HG02588 (cell line): Measurements from ENCODE around the gene ANKH.
"Not testable (repeated sequence)": the region's sequence is repeated elsewhere in the genome, so short reads cannot be mapped to it uniquely, and the experiment has no call there.

Experiments used
- ATAC-seq: cut with Tn5 transposase; IDR thresholded peaks from one replicate; pipeline ENCODE4 v1.9.1; 2021; ENCODE audit warnings: mild to moderate bottlenecking, moderate library complexity; ENCODE audit not compliant: unreplicated experiment

ANKH gene

DNA sequence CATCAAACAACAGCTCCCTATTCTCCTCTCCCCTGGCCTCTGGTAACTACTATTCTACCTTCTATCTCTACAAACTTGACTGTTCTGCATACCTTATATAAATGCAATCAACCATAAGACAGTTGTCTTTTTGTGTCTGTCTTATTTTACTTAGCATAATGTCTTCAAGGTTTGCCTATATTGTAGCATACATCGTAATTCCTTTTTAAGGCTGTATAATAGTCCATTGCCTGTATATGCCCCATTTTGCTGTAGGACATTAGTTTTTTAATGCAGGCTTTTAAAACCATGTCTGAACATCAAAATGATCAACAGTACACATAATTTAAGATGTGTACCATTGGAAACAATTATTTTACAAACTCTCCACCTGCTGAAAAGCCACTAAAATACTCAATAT is 12.4 kb downstream of the ANKH start:
- no peak for ATAC-seq

GRCh38 chr5:14855366-14855765 is 16.2 kb downstream of the ANKH start:
- no peak for ATAC-seq

DNA sequence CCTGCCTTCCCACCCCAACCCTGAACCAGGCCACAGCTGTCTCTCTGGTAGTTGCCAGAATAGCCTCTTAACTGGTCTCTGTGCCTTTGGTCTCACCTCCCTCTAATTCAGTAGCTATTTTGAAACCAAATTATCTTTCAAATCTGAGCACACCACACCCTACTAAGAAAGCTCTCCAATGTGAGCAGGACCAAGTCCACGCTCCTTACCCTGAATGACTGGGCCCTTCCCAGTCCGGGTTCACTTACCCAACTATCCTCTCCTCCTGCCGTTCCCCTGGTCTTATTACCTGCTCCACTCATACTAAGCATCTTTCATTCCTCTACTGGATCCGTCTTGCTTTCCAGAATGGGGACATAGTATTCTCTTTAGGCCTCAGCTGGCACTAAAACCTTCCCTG is 16.8 kb downstream of the ANKH start:
- ATAC-seq, result no peak

DNA sequence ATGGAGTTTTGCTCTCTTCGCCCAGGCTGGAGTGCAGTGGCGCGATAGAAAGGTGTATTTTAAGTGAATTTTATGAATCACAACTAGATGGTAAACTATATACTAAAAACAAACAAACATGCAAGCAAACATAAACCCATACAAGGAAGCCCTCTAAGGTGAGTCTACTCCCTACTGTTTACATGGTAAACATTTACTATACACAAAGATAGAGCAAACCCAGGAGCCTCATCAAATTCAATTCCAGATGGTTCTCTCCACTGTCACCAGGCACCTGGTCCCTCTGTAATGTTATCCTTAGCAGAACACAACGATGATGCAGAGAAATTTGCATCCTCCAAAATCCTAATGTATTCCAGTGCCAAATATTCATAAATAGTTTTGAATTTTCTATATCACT is 17.9 kb downstream of the ANKH start:
- no peak for ATAC-seq

DNA sequence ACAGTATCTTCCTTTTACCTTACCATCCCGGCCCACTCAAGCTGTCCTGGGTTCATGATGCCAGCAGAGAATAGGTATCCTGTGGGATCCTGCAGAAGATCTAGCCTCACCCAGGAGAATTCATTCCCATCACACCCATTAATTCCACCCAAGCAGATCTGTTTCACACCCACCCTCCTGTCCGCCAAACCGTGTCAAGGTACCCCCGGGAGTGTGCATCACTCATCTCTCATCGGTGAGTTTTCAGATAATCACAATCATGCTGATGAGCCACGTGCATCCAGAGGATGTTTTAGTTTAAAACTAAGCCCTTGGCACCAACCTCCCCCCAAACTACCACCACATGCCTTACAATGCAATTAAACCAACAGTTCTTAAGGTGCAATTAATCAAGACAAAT is 18.8 kb downstream of the ANKH start:
- no peak for ATAC-seq

GRCh38 chr5:14851999-14852526 is 19.5 kb downstream of the ANKH start:
- ATAC-seq, result no peak

GRCh38 chr5:14851597-14851996 is 20.0 kb downstream of the ANKH start:
- no peak for ATAC-seq

DNA sequence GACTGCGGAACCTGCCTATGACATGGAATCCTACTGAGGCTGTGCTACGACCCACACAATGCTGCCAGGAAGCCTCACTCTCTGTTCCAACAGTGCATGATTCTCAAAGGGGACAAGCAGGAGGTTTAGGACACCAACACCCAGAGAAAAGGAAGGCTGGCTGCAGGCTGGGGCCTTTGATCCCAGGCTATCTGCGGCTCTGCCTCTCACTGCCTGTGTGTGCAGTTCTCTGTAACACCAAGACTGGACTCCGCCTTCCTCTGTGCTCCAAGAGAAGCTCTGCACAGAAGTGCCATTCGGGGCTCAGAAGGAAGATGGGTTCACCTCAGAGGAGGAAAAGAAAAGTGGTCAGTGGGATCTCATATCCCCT is 20.5 kb downstream of the ANKH start:
- no peak for ATAC-seq

- ATAC-seq, result no peak
Observed at GRCh38 chr5:14850419-14851049, 21.0 kb downstream of the ANKH start.

GRCh38 chr5:14849516-14850294 is 21.9 kb downstream of the ANKH start:
- ATAC-seq, result no peak

DNA sequence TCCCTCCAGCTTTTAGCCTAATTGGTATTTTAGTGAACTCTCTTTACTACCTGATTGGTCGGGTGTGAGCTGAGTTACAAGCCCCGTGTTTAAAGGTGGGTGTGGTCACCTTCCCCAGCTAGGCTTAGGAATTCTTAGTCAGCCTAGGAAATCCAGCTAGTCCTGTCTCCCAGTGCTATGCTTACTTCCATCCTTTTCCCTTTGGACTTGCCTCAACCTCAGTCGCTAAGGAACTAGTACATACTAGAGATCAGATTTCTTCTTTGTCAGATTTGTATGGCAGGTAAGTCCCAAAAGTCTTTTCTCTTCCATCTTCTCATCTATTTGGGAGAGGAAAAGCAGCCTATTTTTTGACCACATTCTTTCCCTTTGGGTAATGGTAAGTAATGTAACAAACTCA is 22.6 kb downstream of the ANKH start:
- ATAC-seq, result not testable (repeated sequence)

- no peak for ATAC-seq
Observed at GRCh38 chr5:14848385-14848784, 23.2 kb downstream of the ANKH start.

GRCh38 chr5:14847471-14847870 is 24.1 kb downstream of the ANKH start:
- ATAC-seq, result no peak

GRCh38 chr5:14842117-14842516 is 29.5 kb downstream of the ANKH start:
- no peak for ATAC-seq

GRCh38 chr5:14840624-14841023 is 31.0 kb downstream of the ANKH start:
- ATAC-seq, result no peak

GRCh38 chr5:14838396-14839319 is 32.9 kb downstream of the ANKH start:
- ATAC-seq, result no peak

DNA sequence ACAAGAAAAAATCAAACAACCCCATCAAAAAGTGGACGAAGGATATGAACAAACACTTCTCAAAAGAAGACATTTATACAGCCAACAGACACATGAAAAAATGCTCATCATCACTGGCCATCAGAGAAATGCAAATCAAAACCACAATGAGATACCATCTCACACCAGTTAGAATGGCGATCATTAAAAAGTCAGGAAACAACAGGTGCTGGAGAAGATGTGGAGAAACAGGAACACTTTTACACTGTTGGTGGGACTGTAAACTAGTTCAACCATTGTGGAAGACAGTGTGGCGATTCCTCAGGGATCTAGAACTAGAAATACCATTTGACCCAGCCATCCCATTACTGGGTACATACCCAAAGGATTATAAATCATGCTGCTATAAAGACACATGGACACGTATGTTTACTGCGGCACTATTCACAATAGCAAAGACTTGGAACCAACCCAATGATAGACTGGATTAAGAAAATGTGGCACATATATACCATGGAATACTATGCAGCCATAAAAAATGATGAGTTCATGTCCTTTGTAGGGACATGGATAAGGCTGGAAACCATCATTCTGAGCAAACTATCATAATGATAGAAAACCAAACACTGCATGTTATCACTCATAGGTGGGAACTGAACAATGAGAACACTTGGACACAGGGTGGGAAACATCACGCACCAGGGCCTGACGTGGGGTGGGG is 34.0 kb downstream of the ANKH start:
- not testable (repeated sequence) for ATAC-seq

- ATAC-seq, result no peak
Observed at GRCh38 chr5:14834584-14835550, 36.7 kb downstream of the ANKH start.

DNA sequence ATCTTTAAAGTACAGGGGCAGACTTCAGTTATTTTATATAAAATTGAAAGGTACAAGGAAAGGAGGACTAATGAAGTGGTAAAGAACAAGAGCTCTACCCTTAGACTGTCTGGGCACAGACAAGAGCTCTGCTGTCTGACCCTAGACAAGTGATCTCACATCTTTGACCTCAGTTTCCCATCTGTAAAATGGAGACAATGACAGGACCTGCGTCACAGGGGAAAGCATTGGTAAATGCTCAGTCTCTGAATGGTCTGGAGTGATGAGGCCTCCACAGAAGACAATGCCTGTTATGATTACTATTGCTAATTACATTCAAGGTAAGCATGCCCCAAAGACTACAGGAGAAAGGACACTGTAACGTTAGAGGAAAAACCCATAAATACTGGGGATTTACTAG is 37.5 kb downstream of the ANKH start:
- ATAC-seq, result no peak

DNA sequence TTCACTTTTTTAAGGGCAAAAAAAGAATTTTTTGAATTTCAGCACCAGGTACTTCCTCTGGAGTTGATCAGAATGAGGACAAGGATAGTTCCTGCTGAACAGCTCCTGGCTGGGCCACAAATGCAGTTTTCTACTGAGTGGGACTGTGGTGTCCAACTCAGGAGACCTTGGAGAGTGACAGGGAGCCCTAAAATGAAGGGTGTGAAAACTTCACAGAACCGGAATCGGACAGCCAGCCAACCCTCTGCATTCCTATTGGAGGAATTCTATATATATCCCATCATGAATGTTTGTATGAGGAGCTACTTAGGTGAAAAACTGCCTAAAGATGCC is 40.6 kb downstream of the ANKH start:
- ATAC-seq, result no peak
